Measurements from ENCODE around the gene BMPR1B.

BMPR1B gene

GRCh38 chr4:94968493-94968892 is 210.7 kb downstream of the BMPR1B start:
- DNase-seq = no peak

- DNase-seq = no peak
Measured at GRCh38 chr4:94970650-94971049, 212.9 kb downstream of the BMPR1B start.

DNA sequence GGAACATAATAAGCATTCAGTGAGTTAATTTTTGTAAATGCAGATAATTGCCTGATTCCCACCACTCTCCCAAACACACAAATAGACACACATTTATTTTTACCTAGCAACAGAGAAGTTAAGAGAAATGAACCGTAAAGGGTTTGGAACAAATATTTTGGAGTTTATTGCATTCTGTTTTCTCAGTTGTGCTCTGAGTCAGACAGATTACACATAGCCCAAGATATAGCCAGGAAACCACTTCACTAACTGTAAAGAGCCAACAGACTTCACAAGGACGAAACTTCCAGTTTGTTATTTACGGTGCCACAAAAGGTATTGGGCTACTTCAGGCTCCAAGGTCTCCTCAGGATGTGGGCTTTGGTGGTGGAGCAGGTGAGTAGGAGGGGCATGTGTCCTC is 217.0 kb downstream of the BMPR1B start:
- peak; percentile 29 for DNase-seq

GRCh38 chr4:94976371-94977011 is 218.7 kb downstream of the BMPR1B start:
- DNase-seq = peak; percentile 51

DNA sequence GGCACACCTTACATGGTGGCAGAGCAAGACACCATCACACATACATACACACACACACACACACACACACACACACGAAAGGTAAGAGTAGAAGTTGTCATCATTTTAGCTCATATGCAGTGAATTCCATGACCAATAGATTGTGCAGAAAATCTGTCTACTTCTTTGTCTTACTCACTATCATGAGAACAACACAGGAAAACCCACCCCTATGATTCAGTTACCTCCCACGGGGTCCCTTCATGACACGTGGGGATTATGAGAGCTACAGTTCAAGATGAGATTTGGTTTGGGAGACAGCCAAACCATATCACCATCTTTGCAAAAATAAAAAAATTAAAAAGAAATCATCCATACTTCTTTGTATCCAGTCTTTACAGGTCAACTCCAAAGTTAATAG is 221.1 kb downstream of the BMPR1B start:
- peak; percentile 9 for DNase-seq

DNA sequence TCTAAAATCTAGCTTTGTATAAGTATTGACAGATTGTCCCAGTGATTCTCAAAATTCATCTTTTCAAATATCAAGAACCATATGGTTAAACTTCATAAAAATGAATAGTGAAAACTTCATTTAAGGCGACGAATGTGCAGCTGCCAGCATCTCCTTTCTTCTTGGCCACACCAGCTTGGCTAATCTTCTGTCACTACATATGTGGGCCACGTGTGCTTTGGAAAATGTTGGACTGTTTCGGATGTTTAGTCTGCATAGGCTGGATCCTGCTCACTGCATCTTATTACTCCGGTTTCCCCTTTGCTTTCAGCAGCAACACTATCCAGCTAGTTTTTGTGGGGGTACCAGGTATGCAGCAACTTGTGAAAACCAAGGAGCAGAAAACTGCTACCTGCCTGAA is 221.9 kb downstream of the BMPR1B start:
- DNase-seq = no peak

- no peak for DNase-seq
Measured at GRCh38 chr4:94995684-94996394, 238.1 kb downstream of the BMPR1B start.

DNA sequence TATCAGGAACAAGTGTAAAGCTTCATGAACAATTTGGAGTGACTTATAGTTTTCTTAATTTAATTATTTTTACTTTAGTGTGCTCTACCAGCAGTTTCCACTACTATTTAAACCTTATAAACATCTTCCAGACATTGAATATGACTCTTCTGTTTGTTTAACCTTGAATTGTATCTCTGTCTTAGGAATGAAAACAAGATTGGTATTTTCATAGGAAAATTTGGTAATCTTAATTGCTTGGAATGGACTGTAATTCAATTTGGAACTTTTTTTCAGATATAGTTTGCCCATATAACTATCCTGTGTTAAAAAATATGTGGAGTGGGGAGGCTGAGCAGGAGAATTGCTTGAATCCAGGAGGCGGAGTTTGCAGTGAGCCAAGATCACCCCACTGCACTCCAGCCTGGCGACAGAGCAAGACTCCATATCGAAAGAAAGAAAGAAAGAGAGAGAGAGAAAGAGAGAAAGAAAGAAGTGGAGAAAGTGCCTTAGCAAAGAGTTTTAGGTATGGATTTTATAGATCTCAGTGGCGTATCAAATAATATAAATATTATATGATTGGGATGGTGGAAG is 242.4 kb downstream of the BMPR1B start:
- DNase-seq = no peak

- no peak for DNase-seq
Measured at GRCh38 chr4:95004912-95005311, 247.2 kb downstream of the BMPR1B start.

- DNase-seq = no peak
Measured at GRCh38 chr4:95007998-95008397, 250.2 kb downstream of the BMPR1B start.

GRCh38 chr4:95013236-95013635 is 255.5 kb downstream of the BMPR1B start:
- DNase-seq = no peak

DNA sequence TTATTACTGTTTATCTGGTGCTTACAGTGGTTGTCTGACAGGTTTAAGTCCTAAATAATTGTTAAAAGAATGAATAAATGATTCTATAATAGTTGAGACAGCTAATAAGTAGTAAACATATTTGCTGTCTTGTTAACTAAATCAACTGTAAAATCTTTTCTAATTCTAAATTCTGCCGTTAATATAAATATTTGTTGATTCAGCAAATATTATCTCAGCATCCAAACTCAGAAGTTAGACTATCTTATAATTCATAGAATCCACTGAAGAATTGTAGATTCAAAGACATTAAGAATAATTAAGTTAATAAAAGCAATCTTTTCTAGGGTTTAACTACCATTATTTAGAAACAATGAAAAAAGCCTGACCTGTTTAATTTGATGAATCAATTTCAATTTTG is 256.3 kb downstream of the BMPR1B start:
- DNase-seq = no peak

- DNase-seq = no peak
Measured at GRCh38 chr4:95017305-95018064, 259.7 kb downstream of the BMPR1B start.

GRCh38 chr4:95018785-95019184 is 261.0 kb downstream of the BMPR1B start:
- no peak for DNase-seq

DNA sequence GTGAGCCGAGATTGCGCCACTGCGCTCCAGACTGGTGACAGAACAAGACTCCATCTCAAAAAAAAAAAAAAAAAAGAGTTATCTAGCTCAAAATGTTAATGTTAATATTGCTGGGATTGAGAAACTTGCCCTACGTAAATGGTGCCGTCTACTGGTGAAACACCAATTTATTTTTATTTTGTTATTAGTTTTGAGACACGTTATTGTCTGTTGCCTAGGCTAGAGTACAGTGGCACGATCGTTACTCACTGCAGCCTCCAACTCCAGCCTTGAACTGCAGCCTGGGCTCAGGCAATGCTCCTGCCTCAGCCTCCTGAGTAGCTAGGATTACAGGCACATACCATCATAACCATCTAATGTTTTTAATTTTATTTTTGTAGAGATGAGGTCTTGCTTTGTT is 262.8 kb downstream of the BMPR1B start:
- no peak for DNase-seq

DNA sequence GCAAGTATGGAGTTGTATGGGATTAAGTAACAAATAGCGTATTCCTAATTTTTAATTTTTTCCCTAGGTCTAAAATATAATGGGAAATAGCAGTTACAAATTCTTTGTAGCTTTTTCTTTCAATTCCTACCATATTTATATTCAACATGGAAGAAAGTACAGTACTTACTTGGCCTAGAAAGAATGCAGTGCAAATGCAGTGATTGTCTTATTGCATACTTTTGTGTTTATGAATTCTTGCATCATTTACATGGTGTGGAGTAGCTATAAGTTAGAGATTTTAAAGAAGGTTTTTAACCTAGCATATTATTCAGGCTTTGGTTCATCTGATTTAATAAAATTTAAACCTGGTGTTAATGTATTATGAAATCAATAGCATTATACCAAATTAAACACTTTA is 263.3 kb downstream of the BMPR1B start:
- DNase-seq = no peak

DNA sequence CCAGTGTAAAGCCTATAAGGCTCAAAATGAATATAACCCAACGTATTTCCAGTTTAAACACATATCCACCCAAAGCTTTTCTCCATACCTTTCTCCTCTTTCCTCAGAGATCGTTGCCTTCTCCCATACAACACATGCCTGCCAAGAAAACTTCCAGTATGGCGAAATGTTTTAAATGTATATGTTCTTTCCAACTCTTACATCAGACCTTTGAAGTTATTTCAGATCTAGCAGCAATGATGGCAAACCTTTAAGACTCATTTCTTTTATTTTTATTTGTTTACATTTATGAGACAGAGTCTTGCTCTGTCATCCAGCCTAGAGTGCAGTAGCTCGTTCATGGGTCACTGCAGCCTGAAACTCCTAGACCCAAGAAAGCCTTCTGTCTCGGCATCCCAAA is 265.4 kb downstream of the BMPR1B start:
- no peak for DNase-seq

DNA sequence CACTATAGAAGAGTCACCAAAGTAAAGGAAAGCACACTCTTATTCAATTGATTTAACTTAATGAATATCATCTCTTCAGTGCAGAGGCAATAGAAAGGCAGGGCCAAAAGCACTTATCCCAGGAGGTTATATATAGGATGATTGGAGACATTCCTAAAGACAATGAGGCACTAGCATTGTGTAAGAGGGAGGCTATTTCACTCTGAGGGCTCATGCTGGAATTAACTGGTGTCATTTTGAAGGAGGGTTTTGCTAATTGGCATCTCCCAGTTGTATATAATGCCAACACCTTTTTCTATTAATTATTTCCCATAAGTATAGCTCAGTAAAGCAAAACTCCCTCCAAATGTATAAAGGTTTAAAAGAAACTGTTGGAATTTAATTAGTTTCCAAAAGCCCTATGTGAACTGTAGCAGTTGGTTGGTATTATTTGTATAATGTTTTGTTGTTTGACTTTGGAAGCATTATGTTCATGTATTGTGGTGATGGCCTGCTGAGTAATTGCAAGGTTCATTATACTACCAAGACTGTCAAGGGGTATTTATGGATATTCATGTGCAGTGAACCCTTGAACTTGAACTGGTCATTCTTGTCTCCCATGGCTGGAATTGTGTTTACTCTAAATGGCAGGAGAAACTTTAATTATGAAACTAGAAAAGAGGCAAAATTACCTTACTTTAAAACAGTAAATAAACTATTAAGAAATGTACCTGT is 270.3 kb downstream of the BMPR1B start:
- no peak for DNase-seq

DNA sequence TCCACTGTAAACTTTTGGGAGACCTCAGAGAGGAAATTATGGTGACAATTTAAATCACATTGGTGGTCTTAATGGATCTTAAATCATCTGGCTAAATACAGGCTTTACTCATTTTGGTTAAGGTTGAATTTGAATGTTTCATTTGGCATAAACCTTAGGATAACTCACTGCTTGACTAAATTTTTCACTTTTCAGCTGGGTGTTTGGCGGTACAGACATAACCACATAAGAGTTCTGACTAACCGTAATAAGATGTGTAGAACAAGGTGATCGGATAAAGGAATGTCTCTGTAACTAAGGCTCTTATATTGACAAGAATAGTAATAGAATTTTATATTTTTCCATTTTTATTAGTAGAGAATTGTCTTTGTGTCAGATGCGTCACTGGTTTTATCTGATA is 281.0 kb downstream of the BMPR1B start:
- no peak for DNase-seq

GRCh38 chr4:95044324-95044837 is 286.6 kb downstream of the BMPR1B start:
- no peak for DNase-seq

DNA sequence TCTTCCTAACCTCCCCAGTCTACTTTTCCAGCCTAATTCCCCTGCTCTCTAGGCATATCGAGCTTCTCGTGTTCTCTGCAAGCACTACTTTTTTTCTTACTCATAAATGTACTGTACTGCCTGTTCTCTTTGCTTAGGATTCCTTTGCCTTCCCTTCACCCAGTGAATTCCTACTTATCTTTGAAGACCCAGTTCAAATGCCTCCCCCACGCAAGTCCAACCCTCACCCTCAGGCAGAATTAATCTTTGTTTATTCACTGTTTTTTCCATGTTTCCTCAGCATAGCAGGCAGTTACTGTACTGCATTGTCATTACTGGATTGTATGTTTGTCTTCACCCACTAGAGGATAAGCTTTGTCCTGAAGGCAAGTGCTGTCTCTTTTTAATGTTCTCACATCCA is 287.7 kb downstream of the BMPR1B start:
- no peak for DNase-seq

DNA sequence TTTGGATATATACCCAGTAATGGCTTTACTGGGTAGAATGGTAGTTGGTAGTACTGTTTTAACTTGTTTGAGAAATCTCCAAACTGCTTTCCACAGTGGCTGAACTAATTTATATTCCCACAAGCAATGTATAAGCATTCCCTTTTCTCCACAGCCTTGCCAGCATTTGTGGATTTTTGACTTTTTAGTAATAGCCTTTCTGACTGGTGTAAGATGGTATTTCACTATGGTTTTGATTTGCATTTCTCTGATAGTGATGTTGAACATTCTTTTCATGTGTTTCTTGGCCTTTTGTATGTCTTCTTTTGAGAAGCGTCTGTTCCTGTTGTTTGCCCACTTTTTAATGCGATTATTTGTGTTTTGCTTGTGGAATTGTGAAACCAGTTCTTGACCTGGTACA is 290.5 kb downstream of the BMPR1B start:
- DNase-seq = no peak
